ENCODE measurements around the gene C5. TPM values are rescaled to one million over a fixed set of nuclear protein-coding genes. Genes with fewer than 3 reads are reported as not detected.
"Not testable (repeated sequence)": the region's sequence is repeated elsewhere in the genome, so short reads cannot be mapped to it uniquely, and the experiment has no call there.

C5 gene
- 1 to 10 TPM; 1.2 to 1.3 TPM for total RNA-seq

- POLR2A ChIA-PET, result no interaction called here
These were observed at the start of gene C5 for GRCh38 chr9:121050128-121050988. Gene C5 (minus strand): TSS chr9:121050275. CDS start chr9:121050246, 29 bp downstream.

GRCh38 chr9:121098567-121099198, 48.6 kb upstream of the C5 start:
- POLR2A ChIA-PET, result no interaction called here
- CTCF ChIA-PET, result no interaction called here

More at GRCh38 chr9:121050128-121050988, at the start of gene C5:
- CTCF ChIA-PET, result no interaction called here

- ChIA-PET CTCF (no interaction called here), POLR2A (no interaction called here)
These were observed 45.0 kb upstream of the C5 start for GRCh38 chr9:121095057-121095456.

- CTCF ChIA-PET, result interaction anchor here (1.0 kb wide), 1 partner anchor 271 kb away, joined by 4 read pairs; no protein-coding TSS in a partner anchor
- POLR2A ChIA-PET, result not testable (repeated sequence)
These were observed 40.7 kb upstream of the C5 start for GRCh38 chr9:121090743-121091142.

- ChIA-PET POLR2A (no interaction called here), CTCF (no interaction called here)
These were observed 38.5 kb upstream of the C5 start for GRCh38 chr9:121088576-121088975.

- ChIA-PET CTCF (no interaction called here), POLR2A (no interaction called here)
These were observed 35.6 kb upstream of the C5 start for GRCh38 chr9:121085661-121086060.

- ChIA-PET CTCF (interaction anchor here (1.2 kb wide), 1 partner anchor 22 kb away, joined by 3 read pairs; no protein-coding TSS in a partner anchor), POLR2A (no interaction called here)
These were observed 32.0 kb upstream of the C5 start for GRCh38 chr9:121082075-121082474.

GRCh38 chr9:121075251-121076036, 25.4 kb upstream of the C5 start:
- ChIA-PET POLR2A (no interaction called here), CTCF (no interaction called here)

GRCh38 chr9:121074370-121075250, 24.5 kb upstream of the C5 start, which contains the start of gene CNTRL:
Gene CNTRL (plus strand): TSS chr9:121074955. CDS start chr9:121088327, 13,372 bp downstream.
- ChIA-PET CTCF (interaction anchor here (0.6 to 1.9 kb wide), 2 partner anchors 10 to 365 kb away, joined by 3 to 5 read pairs; no protein-coding TSS in a partner anchor), POLR2A (no interaction called here)

GRCh38 chr9:121073038-121073437, 23.0 kb upstream of the C5 start:
- ChIA-PET CTCF (interaction anchor here (0.7 to 1.9 kb wide), 3 partner anchors 8 to 96 kb away, joined by 3 to 5 read pairs (median 5); no protein-coding TSS in a partner anchor), POLR2A (interaction anchor here (0.7 kb wide), 1 partner anchor 113 kb away, joined by 11 read pairs; no protein-coding TSS in a partner anchor)

GRCh38 chr9:121071756-121072421, 21.8 kb upstream of the C5 start:
- ChIA-PET CTCF (interaction anchor here (0.6 to 1.3 kb wide), 5 partner anchors 8 to 137 kb away, joined by 3 read pairs; no protein-coding TSS in a partner anchor), POLR2A (no interaction called here)

GRCh38 chr9:121071370-121071755, 21.3 kb upstream of the C5 start:
- POLR2A ChIA-PET, result no interaction called here
- CTCF ChIA-PET, result interaction anchor here (0.6 to 1.3 kb wide), 5 partner anchors 9 to 137 kb away, joined by 3 read pairs; no protein-coding TSS in a partner anchor

- POLR2A ChIA-PET, result no interaction called here
These were observed 19.3 kb upstream of the C5 start for GRCh38 chr9:121069396-121069795.

GRCh38 chr9:121067640-121068039, 17.6 kb upstream of the C5 start:
- ChIA-PET CTCF (interaction anchor here (0.7 to 1.2 kb wide), 3 partner anchors 87 to 312 kb away, joined by 3 to 4 read pairs (median 3); no protein-coding TSS in a partner anchor), POLR2A (no interaction called here)

More at GRCh38 chr9:121069396-121069795, 19.3 kb upstream of the C5 start:
- CTCF ChIA-PET, result interaction anchor here (1.0 kb wide), 1 partner anchor 9 kb away, joined by 3 read pairs; no protein-coding TSS in a partner anchor

GRCh38 chr9:121066850-121067249, 16.8 kb upstream of the C5 start:
- ChIA-PET CTCF (interaction anchor here (0.6 to 1.0 kb wide), 3 partner anchors 13 to 86 kb away, joined by 3 to 4 read pairs (median 4); no protein-coding TSS in a partner anchor), POLR2A (interaction anchor here (0.6 kb wide), 1 partner anchor 140 kb away, joined by 3 read pairs; no protein-coding TSS in a partner anchor)

- POLR2A ChIA-PET, result no interaction called here
- CTCF ChIA-PET, result interaction anchor here (0.6 to 1.8 kb wide), 11 partner anchors 9 to 453 kb away, joined by 3 to 7 read pairs (median 3); no protein-coding TSS in a partner anchor
These were observed 10.0 kb upstream of the C5 start for GRCh38 chr9:121059998-121060636.

GRCh38 chr9:121059513-121059912, 9.4 kb upstream of the C5 start:
- ChIA-PET CTCF (interaction anchor here (0.6 to 1.8 kb wide), 10 partner anchors 10 to 453 kb away, joined by 3 to 7 read pairs (median 3); no protein-coding TSS in a partner anchor), POLR2A (no interaction called here)

Data from activated CD8-positive, alpha-beta memory T cell treated with anti-CD3 and anti-CD28 coated beads for 36 hours (primary cell).